HEK293 (cell line): Measurements from ENCODE around the gene ZNF593.

ENCODE experiments used
- KLF1 ChIP-seq: fragments of 450-650 bp; formaldehyde crosslinking; IDR thresholded peaks from 2 replicates; pipeline ENCODE4 v1.5.1; 2016; ENCODE audit warnings: missing biosample characterization, missing genetic modification characterization
- SCRT2 ChIP-seq: fragments of 450-650 bp; formaldehyde crosslinking; IDR thresholded peaks from 2 replicates; pipeline ENCODE4 v1.5.1; 2016; ENCODE audit warnings: missing biosample characterization, missing genetic modification characterization
- YY1 ChIP-seq: fragments of 450-650 bp; formaldehyde crosslinking; IDR thresholded peaks from 2 replicates; pipeline ENCODE4 v1.5.1; 2018; ENCODE audit warnings: missing biosample characterization, missing genetic modification characterization
- ZNF138 ChIP-seq: fragments of 450-650 bp; formaldehyde crosslinking; IDR thresholded peaks from 2 replicates; pipeline ENCODE4 v1.5.1; 2016; ENCODE audit warnings: missing biosample characterization, missing genetic modification characterization, borderline replicate concordance
- ZNF350 ChIP-seq: fragments of 450-650 bp; formaldehyde crosslinking; IDR thresholded peaks from 2 replicates; pipeline ENCODE4 v1.5.0; 2017; ENCODE audit warnings: missing biosample characterization, mild to moderate bottlenecking, missing genetic modification characterization
- ZNF423 ChIP-seq: fragments of 450-650 bp; formaldehyde crosslinking; IDR thresholded peaks from 2 replicates; pipeline ENCODE4 v1.5.1; 2016; ENCODE audit warnings: missing biosample characterization, missing genetic modification characterization
- ZNF785 ChIP-seq: fragments of 450-650 bp; formaldehyde crosslinking; IDR thresholded peaks from 2 replicates; pipeline ENCODE4 v1.5.1; 2016; ENCODE audit warnings: missing biosample characterization, missing genetic modification characterization
- ZNF837 ChIP-seq: fragments of 450-650 bp; formaldehyde crosslinking; IDR thresholded peaks from 2 replicates; pipeline ENCODE4 v1.5.1; 2016; ENCODE audit warnings: missing biosample characterization, missing genetic modification characterization
- TF ChIP-seq, protein P1 (sequence below): fragments of 450-650 bp; formaldehyde crosslinking; IDR thresholded peaks from 2 replicates; pipeline ENCODE4 v1.5.1; 2016; ENCODE audit warnings: missing biosample characterization, missing genetic modification characterization
- TF ChIP-seq, protein P2 (sequence below): fragments of 450-650 bp; formaldehyde crosslinking; conservative IDR thresholded peaks from 2 replicates; pipeline ENCODE4 v1.5.1; 2016; ENCODE audit warnings: low read depth, missing biosample characterization, missing genetic modification characterization

GRCh38 chr1:26189751-26190275 lies 20.1 kb downstream of the ZNF593 start:
- TF ChIP-seq ZNF785: no peak
- TF ChIP-seq, protein P1, sequence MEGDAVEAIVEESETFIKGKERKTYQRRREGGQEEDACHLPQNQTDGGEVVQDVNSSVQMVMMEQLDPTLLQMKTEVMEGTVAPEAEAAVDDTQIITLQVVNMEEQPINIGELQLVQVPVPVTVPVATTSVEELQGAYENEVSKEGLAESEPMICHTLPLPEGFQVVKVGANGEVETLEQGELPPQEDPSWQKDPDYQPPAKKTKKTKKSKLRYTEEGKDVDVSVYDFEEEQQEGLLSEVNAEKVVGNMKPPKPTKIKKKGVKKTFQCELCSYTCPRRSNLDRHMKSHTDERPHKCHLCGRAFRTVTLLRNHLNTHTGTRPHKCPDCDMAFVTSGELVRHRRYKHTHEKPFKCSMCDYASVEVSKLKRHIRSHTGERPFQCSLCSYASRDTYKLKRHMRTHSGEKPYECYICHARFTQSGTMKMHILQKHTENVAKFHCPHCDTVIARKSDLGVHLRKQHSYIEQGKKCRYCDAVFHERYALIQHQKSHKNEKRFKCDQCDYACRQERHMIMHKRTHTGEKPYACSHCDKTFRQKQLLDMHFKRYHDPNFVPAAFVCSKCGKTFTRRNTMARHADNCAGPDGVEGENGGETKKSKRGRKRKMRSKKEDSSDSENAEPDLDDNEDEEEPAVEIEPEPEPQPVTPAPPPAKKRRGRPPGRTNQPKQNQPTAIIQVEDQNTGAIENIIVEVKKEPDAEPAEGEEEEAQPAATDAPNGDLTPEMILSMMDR (tag by site-specific recombination): no peak
- TF ChIP-seq ZNF350 (tag by site-specific recombination): no peak
- no peak for TF ChIP-seq ZNF138 (tag by site-specific recombination)
- TF ChIP-seq, protein P2, sequence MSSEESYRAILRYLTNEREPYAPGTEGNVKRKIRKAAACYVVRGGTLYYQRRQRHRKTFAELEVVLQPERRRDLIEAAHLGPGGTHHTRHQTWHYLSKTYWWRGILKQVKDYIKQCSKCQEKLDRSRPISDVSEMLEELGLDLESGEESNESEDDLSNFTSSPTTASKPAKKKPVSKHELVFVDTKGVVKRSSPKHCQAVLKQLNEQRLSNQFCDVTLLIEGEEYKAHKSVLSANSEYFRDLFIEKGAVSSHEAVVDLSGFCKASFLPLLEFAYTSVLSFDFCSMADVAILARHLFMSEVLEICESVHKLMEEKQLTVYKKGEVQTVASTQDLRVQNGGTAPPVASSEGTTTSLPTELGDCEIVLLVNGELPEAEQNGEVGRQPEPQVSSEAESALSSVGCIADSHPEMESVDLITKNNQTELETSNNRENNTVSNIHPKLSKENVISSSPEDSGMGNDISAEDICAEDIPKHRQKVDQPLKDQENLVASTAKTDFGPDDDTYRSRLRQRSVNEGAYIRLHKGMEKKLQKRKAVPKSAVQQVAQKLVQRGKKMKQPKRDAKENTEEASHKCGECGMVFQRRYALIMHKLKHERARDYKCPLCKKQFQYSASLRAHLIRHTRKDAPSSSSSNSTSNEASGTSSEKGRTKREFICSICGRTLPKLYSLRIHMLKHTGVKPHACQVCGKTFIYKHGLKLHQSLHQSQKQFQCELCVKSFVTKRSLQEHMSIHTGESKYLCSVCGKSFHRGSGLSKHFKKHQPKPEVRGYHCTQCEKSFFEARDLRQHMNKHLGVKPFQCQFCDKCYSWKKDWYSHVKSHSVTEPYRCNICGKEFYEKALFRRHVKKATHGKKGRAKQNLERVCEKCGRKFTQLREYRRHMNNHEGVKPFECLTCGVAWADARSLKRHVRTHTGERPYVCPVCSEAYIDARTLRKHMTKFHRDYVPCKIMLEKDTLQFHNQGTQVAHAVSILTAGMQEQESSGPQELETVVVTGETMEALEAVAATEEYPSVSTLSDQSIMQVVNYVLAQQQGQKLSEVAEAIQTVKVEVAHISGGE (tag by site-specific recombination): no peak
- no peak for TF ChIP-seq ZNF837 (tag by site-specific recombination)
- TF ChIP-seq YY1 (tag by site-specific recombination): no peak
- no peak for TF ChIP-seq ZNF423
- no peak for TF ChIP-seq SCRT2 (tag by site-specific recombination)
- TF ChIP-seq KLF1 (tag by site-specific recombination): no peak
